BLaER1 (cell line): ENCODE results near the gene AEBP1.
"Not testable (repeated sequence)": the region's sequence is repeated elsewhere in the genome, so short reads cannot be mapped to it uniquely, and the experiment has no call there.

Experiments used
- H3K27ac ChIP-seq: shearing (Covaris generic); formaldehyde crosslinking; 2 replicates; pipeline ENCODE4 v1.8.1; 2022
- H3K27me3 ChIP-seq: shearing (Covaris generic); formaldehyde crosslinking; 2 replicates; pipeline ENCODE4 v1.8.1; 2022
- H3K36me3 ChIP-seq: shearing (Covaris generic); formaldehyde crosslinking; 2 replicates; pipeline ENCODE4 v1.8.1; 2022
- H3K4me1 ChIP-seq: shearing (Covaris generic); formaldehyde crosslinking; 2 replicates; pipeline ENCODE4 v1.8.1; 2022
- H3K4me2 ChIP-seq: shearing (Covaris generic); formaldehyde crosslinking; 2 replicates; pipeline ENCODE4 v1.8.1; 2022
- H3K4me3 ChIP-seq: shearing (Covaris generic); formaldehyde crosslinking; 2 replicates; pipeline ENCODE4 v1.8.1; 2022
- H3K9ac ChIP-seq: shearing (Covaris generic); formaldehyde crosslinking; 2 replicates; pipeline ENCODE4 v1.8.1; 2022
- H3K9me3 ChIP-seq: shearing (Covaris generic); formaldehyde crosslinking; 2 replicates; pipeline ENCODE4 v1.8.1; 2022
- H4K20me1 ChIP-seq: shearing (Covaris generic); formaldehyde crosslinking; 2 replicates; pipeline ENCODE4 v1.8.1; 2022
- Cebpa-rat ChIP-seq: shearing (Covaris generic); IDR thresholded peaks from 2 replicates; pipeline ENCODE4 v1.8.1; 2022

AEBP1 gene

GRCh38 chr7:44122529-44122928, 18.4 kb downstream of the AEBP1 start:
- Histone ChIP-seq H3K9ac (peak overlapping the region; percentile 83), H3K4me3 (peak overlapping the region; percentile 89), H3K4me2 (peak overlapping the region; percentile 97), H3K9me3 (no peaks in the 10 kb centered on the region), H4K20me1 (peaks cover 21% of the 10 kb centered on the region), H3K36me3 (peaks cover 45% of the 10 kb centered on the region), H3K27ac (peak overlapping the region; percentile 88), H3K4me1 (peaks cover 73% of the 10 kb centered on the region), H3K27me3 (no peaks in the 10 kb centered on the region)
- no peak for TF ChIP-seq Cebpa-rat

- H3K27ac ChIP-seq, result peak within 1 kb of the TSS; percentile 88
- H4K20me1 ChIP-seq, result peaks cover 13% of the 10 kb centered on the region; the same call in 1 of the 2 replicates
- H3K27me3 ChIP-seq, result no peaks in the 10 kb centered on the region
- peak within 1 kb of the TSS; percentile 83 for H3K9ac ChIP-seq
- peak within 1 kb of the TSS; percentile 89 for H3K4me3 ChIP-seq
- H3K36me3 ChIP-seq, result peaks cover 36% of the 10 kb centered on the region
- H3K4me1 ChIP-seq, result peaks cover 82% of the 10 kb centered on the region
- no peak for TF ChIP-seq Cebpa-rat
- no peaks in the 10 kb centered on the region for H3K9me3 ChIP-seq
- H3K4me2 ChIP-seq, result peak within 1 kb of the TSS; percentile 97
Observed at GRCh38 chr7:44123190-44124003, 19.3 kb downstream of the AEBP1 start, which contains the start of gene POLD2. Gene POLD2 (minus strand): TSS chr7:44123548. CDS start chr7:44122053, 1,495 bp downstream.

- no peak for TF ChIP-seq Cebpa-rat
- Histone ChIP-seq H3K36me3 (peaks cover 24% of the 10 kb centered on the region), H3K27ac (no peak overlapping the region), H3K9me3 (no peaks in the 10 kb centered on the region), H3K4me2 (peak overlapping the region; percentile 97; the same call in 1 of the 2 replicates), H3K27me3 (no peaks in the 10 kb centered on the region), H4K20me1 (peaks cover 5% of the 10 kb centered on the region; the same call in 1 of the 2 replicates), H3K9ac (no peak overlapping the region), H3K4me1 (peaks cover 87% of the 10 kb centered on the region), H3K4me3 (no peak overlapping the region)
Observed at GRCh38 chr7:44124822-44125202, 20.7 kb downstream of the AEBP1 start.

GRCh38 chr7:44126574-44126973, 22.4 kb downstream of the AEBP1 start:
- H3K4me3 ChIP-seq, H3K27me3 ChIP-seq, H3K9ac ChIP-seq, H3K27ac ChIP-seq, H3K9me3 ChIP-seq, H3K36me3 ChIP-seq, H3K4me2 ChIP-seq, H4K20me1 ChIP-seq: not testable (repeated sequence)
- H3K4me1 ChIP-seq, result peaks cover 87% of the 10 kb centered on the region

- H3K4me3 ChIP-seq, result 0 out of 2 replicates have a peak overlapping the region, but pooled peaks have one; percentile 8
- no peaks in the 10 kb centered on the region for H4K20me1 ChIP-seq
- no peak for TF ChIP-seq Cebpa-rat
- no peaks in the 10 kb centered on the region for H3K27me3 ChIP-seq
- peaks cover under 1% of the 10 kb centered on the region for H3K36me3 ChIP-seq
- H3K9me3 ChIP-seq, result no peaks in the 10 kb centered on the region
- H3K27ac ChIP-seq, result peak overlapping the region; percentile 84
- peak overlapping the region; percentile 82 for H3K4me2 ChIP-seq
- H3K9ac ChIP-seq, result peak overlapping the region; percentile 42; the same call in 1 of the 2 replicates
- H3K4me1 ChIP-seq, result peaks cover 82% of the 10 kb centered on the region
Observed at GRCh38 chr7:44127161-44127560, 23.0 kb downstream of the AEBP1 start.

GRCh38 chr7:44128721-44129582, 24.8 kb downstream of the AEBP1 start:
- Histone ChIP-seq H3K27ac (peak overlapping the region; percentile 84), H3K4me1 (peaks cover 73% of the 10 kb centered on the region), H3K36me3 (no peaks in the 10 kb centered on the region), H3K4me2 (peak overlapping the region; percentile 82), H3K27me3 (no peaks in the 10 kb centered on the region), H3K9ac (peak overlapping the region; percentile 42), H3K9me3 (no peaks in the 10 kb centered on the region), H3K4me3 (peak overlapping the region; percentile 8; the same call in 1 of the 2 replicates), H4K20me1 (no peaks in the 10 kb centered on the region)
- TF ChIP-seq Cebpa-rat, result no peak

- H3K9me3 ChIP-seq, result no peaks in the 10 kb centered on the region
- no peak overlapping the region for H3K9ac ChIP-seq
- 0 out of 2 replicates have a peak overlapping the region, but pooled peaks have one; percentile 1 for H3K27ac ChIP-seq
- no peaks in the 10 kb centered on the region for H4K20me1 ChIP-seq
- H3K27me3 ChIP-seq, result no peaks in the 10 kb centered on the region
- peaks cover 60% of the 10 kb centered on the region for H3K4me1 ChIP-seq
- TF ChIP-seq Cebpa-rat, result no peak
- H3K36me3 ChIP-seq, result no peaks in the 10 kb centered on the region
- H3K4me3 ChIP-seq, result no peak overlapping the region
- H3K4me2 ChIP-seq, result peak overlapping the region; percentile 82; the same call in 1 of the 2 replicates
Observed at GRCh38 chr7:44131173-44132029, 27.3 kb downstream of the AEBP1 start.

- Histone ChIP-seq H3K36me3 (no peaks in the 10 kb centered on the region), H3K27me3 (no peaks in the 10 kb centered on the region), H3K9ac (no peak overlapping the region), H3K4me1 (peaks cover 54% of the 10 kb centered on the region), H3K4me2 (no peak overlapping the region), H3K9me3 (no peaks in the 10 kb centered on the region), H4K20me1 (no peaks in the 10 kb centered on the region), H3K27ac (peak overlapping the region; percentile 1; the same call in 1 of the 2 replicates), H3K4me3 (no peak overlapping the region)
- TF ChIP-seq Cebpa-rat, result no peak
Observed at GRCh38 chr7:44132039-44132438, 27.9 kb downstream of the AEBP1 start.

GRCh38 chr7:44133295-44133694, 29.1 kb downstream of the AEBP1 start:
- no peak overlapping the region for H3K9ac ChIP-seq
- no peaks in the 10 kb centered on the region for H3K9me3 ChIP-seq
- H3K4me2 ChIP-seq, result no peak overlapping the region
- H3K27me3 ChIP-seq, result no peaks in the 10 kb centered on the region
- no peak for TF ChIP-seq Cebpa-rat
- H4K20me1 ChIP-seq, result no peaks in the 10 kb centered on the region
- no peaks in the 10 kb centered on the region for H3K36me3 ChIP-seq
- H3K4me3 ChIP-seq, result no peak overlapping the region
- H3K27ac ChIP-seq, result no peak overlapping the region
- H3K4me1 ChIP-seq, result peaks cover 42% of the 10 kb centered on the region
